ENCODE results near the gene TSHR.
"Not testable (repeated sequence)": the region's sequence is repeated elsewhere in the genome, so short reads cannot be mapped to it uniquely, and the experiment has no call there.

Gene TSHR

DNA sequence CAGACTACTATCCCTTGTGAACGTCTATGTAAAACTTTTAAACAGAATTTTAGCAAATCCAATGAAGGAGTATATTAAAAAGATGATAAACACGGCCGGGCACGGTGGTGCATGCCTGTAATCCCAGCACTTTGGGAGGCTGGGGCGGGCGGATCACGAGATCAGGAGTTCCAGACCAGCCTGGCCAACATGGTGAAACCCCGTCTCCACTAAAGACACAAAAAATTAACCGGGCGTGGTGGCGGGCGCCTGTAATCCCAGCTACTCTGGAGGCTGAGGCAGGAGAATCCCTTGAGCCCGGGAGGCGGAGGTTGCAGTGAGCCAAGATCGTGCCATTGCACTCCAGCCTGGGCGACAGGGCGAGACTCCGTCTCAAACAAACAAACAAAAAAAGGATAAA is 2.2 kb upstream of the TSHR start:
- DNase-seq: not testable (repeated sequence)

DNA sequence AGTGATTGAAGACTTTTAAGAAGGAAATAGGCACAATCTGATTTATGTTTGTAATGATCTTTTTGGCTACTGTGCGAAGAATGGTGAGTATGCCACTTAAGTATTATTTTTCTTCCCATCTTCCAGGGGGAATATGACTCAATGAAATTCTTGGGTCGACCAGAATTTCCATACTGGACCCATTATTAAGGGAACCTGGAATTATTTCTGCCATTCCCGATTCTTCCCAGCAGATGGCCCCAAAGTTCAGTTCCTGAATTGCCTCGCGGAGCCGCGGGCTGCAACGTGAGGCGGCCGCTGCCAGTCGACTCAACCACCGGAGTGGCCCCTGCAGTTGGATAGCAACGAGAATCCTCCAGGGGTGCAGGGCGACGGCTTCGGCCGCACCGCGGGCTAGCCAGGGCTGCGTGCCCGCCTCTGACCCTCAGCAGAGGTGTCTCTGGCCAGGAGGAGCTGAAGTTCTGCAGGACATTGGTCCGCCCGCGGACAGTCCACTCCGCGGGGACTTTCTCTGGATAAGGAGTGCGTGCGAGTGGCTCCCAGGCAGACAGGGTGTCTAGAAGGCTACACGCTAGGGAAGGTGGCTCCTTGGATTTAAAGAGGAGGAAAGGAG is 628 bp upstream of the TSHR start:
- peak; percentile 34 to 66 for DNase-seq

DNA sequence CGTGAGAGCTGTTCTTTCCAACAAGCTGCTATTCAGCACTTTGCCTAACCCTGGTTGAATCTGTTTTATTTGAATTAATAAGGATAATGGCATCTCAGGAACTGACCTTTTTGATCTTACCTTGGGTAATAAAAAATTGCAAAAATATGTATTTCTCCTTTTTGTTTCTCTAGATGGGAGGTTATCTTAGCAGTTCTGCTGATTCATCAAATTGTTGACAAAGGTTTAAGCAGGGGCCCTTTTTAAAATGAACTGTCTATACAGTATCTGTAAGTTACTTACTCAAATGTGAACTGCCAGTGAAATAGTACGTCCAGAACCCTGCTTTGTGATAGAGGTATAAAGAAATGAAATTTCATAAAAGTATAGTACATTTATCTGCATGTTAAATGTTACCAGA is 681 bp downstream of the TSHR start:
- no peak for DNase-seq

DNA sequence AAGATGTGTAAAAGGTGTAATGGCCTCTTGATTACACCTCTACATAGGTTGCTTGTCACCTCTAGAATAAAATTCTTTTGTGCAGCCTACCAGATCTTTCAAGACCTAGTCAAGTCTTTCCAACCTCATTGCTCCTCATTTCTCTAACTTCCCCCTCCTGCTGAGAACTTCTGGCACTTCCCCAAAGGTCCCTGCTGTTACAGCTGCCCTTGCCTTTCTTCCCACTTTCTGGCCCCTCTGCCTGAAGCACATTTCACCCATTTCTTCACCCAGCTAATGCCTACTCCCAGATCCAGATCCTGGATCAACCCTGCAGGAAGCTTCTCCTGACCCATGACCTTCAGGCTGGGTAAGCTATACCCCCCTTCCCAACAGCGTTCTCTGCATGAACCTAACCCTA is 1.5 kb downstream of the TSHR start:
- DNase-seq: no peak

DNA sequence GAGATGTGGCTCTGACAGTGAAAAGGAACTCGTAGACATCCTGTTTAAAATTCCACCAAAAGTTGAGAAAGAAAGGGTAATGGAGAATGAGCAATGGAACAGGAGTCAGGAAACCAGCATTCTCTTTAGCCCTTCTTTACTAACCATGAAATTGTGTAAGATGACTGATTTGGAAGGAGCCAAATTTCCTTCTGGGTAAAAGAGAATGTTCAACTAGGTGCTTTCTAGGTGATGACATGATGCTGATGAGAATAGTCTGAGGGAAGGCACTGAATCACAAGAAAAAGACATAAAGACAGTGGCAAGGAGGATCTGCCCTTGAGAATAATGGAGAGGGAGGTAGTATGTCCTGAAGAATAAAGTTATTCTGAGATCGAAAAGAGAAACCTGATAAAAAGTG is 2.2 kb downstream of the TSHR start:
- no peak for DNase-seq

DNA sequence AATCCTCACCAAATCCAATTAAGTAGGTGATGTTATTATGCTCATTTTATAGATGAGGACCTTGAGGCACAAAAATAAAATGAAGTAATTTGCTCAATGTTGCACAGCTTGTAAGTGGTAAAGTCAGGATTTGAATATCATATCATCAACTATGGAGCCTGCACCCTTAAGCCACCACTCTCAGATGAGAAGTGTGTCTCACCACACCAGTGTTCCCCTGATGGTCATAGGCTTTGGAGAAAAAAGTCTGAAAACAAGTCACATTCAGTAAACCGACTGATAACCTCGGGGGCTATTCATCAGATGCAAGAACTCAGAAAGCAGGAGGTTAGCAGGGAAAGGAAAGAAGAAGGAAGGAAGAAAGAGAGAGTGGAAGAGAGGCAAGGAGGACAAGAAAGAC is 2.8 kb downstream of the TSHR start:
- no peak for DNase-seq

DNA sequence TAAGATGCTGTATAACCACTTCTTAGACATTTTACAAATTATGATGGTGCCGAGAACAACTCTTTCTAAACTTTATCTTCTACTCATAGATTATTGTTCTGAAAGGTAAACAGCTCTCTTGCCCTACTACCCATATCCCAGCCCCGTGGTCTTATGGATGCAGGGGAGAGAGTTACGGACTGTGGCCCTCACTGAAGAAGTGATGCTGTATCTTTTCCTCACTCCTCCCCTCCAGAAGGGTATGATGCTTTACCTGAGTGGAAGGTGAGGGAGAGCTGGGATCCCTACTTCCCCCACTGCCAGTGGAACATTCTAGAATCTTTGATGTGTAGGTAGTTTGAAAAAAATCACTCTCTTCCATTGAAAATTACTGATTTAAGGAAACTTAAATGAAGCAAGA is 3.5 kb downstream of the TSHR start:
- DNase-seq: no peak

DNA sequence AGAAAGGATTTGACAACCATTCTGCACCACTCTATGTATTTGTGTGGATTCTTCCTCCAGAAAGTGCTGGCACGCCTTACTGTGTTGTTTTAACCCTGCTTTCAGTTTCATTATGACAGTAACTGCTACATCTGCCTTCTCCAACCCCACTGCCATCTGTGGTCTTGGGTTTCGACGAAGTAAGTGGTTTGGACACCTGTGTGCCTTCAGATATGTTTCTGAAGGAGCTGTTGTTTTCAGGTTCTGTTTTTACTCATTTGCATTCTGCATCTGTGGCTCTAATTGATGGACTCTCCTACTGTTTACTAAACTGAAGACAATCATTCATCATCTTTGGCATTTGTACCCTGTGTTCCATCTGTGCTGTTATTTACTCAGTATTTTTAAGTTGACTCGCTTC is 4.1 kb downstream of the TSHR start:
- DNase-seq: peak in 1 of 2 donors; percentile 78

DNA sequence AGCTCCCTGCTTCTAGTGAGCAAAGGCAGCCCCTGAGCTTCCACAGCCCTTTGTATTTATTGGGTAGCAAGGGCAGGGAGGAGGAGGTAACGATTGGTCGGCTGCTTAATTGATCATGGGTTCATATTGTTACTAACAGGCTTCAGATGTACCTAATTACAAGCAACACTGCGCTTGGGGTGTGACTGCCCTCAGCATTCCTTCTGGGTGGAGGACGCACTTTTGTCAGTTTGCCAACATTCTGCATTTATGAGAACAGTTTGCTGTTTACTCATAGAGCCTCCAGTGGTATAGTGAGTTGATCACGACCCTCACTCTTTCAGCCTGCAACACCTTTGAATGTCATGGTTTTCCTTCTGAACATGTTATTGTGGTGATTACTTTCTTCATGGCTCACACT is 9.6 kb downstream of the TSHR start:
- no peak for DNase-seq

DNA sequence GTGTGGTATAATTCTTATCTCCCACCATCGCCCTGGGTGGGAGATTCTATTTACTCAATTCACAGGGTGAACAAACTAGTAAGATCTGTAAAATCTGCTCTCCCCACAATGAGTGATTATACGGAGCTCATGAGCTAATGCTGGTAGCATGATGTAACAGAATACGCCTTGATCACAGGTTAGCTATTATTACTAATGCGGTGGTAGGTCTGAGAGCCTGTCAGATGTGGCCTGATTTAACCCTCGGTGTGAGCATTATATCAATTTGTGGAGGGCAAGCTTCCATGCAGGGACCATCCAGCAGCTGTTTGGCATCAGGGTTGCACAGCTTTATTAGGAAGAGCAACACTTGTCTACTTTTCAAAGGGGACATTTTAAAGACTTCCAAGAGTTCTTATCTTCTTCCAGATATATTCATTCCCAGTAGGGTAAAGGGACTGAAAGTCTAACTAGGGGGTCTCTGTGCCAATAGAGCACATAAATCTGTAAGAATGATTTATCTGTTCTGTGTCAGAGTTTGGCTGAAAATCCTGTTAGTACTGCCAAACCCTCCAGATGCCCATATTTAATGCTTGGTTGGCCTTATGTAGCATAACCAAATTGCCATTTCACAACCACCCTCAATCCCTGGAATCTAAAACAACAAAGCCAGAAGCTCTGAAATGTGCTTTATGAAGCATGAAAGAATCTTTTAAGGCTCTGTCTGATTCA is 18.7 kb downstream of the TSHR start:
- DNase-seq: no peak

DNA sequence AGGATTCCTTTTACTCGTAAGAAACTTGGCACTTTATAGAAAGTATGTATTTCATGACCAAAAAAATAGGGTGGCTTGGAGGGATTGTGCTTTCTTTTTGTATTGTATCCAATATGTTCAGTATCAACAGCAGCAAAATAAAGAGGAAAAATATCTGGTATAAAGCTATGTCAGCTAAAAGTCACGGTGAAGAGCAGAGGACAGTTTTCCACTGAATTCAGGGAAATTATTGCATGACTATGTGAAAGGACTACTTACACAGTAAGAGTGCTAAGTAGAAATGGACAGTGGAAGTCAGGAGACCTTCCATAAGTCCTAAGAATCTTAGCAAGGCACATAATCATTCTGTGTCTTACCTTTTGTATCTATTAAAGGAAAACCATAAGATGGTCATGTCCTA is 19.3 kb downstream of the TSHR start:
- DNase-seq: no peak

DNA sequence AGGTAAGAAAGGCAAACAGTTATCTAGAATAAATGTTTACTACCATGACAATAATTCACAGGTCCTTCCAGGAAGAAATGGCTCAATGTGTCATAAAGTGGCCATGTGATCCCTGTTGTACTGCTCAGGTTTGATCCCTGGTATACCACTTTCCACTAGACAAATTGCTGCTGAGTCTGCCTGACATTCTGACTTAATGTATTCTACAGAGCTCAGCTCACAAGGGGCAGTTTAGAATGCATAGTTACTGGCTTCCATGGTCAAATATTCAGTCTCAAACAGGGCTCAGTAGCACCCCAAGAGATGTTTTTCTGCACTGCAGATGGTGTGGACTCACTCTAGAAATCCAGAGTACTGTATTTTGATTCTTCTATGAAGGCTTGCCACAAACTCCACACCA is 21.8 kb downstream of the TSHR start:
- no peak for DNase-seq

DNA sequence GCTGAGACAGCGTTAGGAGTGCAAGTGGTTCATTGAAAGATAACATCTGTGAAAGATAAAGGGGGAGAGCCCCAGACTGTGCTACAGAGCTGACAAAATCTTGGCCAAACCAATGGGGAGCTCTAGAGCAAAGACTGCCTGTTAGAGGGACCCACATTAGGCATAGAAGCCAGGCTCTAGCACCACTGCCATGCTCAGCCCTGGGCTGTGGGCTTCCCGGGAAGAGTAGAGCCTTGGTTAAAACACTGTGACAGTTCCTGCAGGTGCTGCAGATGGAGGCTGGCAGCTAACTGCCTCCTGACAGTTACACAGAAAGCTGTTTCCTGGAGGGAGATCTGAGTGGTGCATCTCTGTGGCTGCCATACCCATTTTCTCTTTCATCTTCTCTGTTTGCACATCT is 23.0 kb downstream of the TSHR start:
- peak in 1 of 2 donors; percentile 62 for DNase-seq

DNA sequence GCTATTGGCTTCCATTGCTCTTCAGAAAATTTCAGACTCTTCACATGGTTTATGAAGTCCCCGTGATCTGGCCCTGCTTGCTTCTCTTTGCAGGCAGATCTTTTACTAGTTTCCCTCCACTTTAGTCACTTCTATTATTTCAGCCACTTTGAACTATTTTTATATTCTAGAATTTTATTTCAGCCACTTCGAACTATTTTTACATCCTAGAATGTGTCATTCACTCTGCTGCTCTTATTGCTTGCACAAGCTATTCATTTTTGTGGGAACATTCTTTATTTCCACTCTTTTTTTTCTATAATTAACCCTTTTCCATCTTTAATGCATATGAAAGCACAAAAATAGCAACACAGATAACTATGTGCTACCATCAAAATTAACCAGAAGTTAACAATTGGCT is 24.5 kb downstream of the TSHR start:
- DNase-seq: no peak

DNA sequence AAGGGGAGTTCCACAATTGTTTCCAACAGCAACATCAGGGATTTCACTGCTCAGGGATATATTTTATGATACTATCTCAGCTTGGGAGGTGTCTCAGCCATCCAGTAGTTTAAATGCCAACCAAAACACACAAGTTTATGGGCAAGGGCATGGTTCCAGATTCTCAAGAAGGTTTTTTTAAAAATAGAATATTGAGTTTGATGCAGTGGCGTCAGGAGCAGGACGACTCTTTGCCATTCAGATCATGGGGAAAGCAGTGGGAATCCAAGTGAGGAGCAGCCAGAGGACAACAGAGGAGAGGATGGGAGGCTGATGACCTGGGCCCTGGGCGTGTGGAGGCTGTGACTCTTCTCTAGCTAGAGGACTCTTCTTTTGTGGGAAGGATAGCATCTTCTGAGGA is 25.7 kb downstream of the TSHR start:
- no peak for DNase-seq

DNA sequence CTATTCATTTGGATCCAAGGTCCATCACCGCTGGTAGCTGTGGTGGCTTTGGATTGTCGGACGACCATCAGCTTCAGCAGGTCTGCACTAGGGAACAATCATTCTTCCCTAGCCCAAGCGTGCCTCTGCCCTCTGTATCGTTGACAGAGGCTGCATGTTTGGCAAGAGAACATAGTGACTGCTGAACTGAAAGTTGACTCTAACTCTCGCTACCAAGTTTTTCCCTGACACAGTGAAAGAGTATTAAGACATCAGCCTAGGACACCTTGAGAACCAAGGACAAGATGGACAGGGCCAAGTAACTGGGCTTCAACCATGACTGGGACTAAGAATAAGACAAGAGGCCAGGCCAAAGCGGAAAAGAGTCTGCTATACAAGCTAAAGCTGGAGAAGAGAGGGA is 26.3 kb downstream of the TSHR start:
- DNase-seq: no peak

DNA sequence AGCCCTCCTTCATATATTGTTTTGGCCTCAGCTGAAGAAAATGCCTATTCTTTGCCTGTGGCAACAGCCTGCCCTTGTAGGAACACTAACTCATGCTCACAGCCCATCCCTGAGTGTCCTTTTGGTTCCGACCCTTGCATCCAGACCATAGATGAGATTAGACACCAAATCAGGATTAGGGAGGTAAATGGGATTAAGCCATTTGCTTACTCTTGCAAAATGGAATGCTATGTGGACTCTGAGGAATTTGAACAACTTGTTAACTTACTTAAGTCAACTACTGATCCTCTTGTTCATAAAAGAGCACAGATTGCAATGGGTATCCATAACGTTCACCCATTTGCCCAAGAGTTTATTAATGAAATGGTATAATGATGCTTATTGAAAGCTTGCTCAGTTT is 27.3 kb downstream of the TSHR start:
- DNase-seq: no peak

DNA sequence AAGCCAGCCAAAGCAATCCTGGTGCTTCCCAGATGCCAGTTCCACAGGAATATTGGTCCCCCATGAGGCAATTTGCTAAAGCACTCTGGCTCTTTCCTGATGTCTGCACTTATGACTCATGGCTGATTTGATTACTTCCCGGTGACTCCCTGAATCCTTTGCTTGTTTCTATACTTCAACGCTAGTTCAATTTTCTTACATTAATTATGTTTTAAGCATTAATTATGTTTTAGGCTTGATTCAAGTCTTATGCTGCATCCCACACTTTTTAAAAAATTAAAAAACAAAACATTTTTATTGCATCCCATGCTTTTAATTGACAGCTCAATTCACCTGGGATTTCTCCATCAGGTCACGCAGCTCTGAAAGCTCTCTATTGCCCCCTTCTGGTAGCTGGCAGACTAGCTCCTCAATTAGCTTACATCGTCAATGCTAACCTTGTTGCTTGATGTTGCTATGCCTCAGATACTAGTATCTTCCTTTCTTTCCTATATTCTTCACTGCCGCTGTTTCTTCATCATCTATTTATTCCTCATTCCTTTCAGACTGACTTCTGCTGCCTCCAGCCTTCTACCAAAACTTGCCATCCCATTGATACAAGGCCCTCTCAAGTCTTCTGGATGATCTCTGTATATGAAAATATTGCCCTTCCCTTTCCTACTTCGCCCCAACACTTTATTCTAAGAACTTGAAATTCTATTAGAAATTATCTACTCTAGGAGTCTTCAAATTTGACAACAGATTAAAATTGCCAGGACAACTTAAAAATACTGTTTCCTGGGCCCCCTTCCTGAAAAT is 32.0 kb downstream of the TSHR start:
- DNase-seq: peak in 1 of 2 donors; percentile 44

DNA sequence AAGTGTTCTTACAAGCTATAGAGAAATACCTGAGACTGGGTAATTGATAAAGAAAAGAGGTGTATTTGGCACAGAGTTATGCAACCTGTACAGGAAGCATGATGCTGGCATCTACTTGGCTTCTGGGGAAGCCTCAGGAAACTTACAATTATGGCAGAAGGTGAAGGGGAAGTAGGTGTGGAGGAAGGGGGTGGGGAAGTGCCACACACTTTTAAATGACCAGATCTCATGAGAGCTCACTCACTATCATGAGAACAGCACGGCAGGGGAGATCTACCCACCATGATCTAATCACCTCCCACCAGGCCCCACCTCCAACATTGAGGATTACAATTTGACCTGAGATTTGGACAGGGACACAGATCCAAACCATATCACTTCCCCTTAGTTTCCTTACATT is 32.8 kb downstream of the TSHR start:
- no peak for DNase-seq

DNA sequence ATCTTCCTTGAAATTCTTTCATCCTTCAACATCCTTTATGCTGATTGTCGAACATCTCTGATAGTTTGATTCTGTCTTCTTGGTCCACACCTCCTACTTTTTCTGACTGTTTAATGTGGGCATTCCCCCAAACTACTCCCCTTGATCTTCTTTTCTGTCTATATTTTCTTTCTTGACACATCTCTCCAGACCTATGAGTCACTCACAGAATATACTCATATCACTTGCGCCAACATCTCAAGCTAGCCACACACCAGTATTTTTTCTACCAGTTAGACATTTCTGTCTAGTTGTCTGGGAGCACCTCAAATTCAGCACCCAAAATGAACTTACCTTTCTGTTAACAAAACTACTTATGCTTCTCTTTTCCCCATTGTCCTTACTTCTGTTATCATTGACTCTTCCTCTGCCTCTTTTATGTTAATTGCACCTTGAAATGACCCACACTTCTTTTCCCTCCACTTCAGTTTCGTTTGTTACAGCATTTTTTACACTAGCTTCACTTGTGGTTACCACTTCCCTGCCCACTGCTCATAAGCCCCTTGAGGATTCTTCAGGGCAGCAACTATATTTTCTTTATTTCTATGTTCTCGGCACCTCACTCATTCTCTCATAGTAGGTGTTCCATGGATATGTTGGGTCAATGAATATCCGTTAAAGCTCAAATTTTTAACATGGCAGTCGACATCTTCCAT is 33.5 kb downstream of the TSHR start:
- peak in 1 of 2 donors; percentile 28 for DNase-seq

DNA sequence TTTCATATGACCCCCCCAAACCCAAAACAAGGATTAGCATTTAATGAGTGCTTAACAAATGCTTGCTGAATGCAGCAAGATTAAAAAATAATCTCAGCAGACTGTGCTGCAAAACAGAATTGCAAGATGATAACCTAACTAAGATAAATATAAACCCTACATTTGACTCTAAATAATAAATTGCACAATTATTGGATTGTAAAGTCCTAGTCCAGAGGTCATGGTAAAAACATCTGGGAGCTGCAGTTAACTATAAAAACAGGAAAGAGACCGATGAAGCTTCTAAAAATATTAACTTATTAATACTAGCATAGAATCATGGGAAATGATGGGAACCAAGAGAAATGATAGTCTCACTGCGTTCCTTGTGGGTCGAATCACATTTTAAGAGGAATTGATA is 37.2 kb downstream of the TSHR start:
- DNase-seq: no peak

DNA sequence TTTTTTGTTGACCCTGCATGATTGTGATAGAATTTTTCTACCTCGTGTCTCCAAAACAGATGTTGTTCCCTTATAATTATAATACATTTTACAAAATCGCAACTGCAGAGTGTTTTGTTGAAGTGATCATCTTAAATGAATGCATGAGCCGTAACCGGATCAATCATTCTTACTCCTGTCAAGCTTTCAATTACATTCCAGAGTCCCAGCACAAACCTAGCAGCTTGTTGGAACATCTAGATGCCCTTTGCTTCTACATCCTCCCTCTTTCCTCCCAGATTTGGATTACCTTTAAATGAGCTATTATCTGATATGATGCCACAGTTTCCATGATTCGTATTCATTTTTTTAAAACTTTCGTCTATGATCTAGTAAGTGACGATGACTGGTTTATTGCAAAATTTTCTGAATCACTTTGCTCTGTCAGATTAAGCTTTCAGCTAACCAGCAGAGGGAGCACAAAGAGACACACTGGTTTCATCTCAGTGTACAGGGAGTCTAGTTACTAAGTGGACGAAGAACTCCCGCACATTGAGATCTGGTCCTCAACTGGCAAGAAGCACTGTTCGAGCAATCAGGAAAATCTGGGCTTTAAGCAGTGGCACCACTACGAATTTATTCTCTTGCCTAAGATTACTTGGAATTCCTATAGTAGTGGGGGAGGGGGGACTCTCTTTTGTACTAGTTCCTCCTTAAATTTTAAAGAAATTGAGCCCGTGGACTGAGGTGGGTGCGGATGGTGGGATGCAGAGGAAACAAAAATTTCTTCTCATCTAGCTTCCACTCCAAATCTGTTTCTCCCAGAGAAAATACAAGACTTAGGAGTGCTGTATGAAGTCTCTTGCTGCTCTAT is 40.9 kb downstream of the TSHR start:
- DNase-seq: peak in 1 of 2 donors; percentile 59

DNA sequence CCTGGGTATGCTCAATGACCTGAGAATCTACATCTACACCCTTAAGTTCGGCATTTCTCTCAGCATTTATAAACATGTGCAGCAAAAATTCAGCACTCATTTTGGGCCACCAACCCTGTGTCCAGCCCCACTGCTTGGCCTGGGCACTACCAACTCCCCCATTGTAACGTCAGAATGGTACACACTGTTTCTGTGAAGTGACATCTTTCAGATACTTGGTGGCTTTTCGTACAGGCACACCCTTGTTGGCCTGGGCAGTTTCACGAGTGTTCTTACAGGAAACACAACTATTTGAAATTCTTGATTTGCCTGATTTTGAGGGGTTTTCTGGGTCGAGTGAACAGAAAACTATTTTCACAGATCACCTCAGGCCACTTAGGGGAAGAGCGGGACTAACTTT is 46.0 kb downstream of the TSHR start:
- no peak for DNase-seq
